Heart right ventricle (tissue), 16 donors: ENCODE measurements around the gene GPSM3. TPM values are rescaled to one million over a fixed set of nuclear protein-coding genes. Genes with fewer than 3 reads are reported as not detected.
"Not testable (repeated sequence)": the region's sequence is repeated elsewhere in the genome, so short reads cannot be mapped to it uniquely, and the experiment has no call there.

ENCODE experiments used
- ATAC-seq, 8 donors: fragments of 200-7000 bp; cut with Tn5 transposase; one replicate each; pipeline ENCODE4 v1.9.1; 2020; ENCODE audit warnings: mild to moderate bottlenecking in 8 of 8, moderate library complexity in 8 of 8, moderate number of reproducible peaks in 1 of 8
- DNase-seq, 2 donors: peaks; one replicate each; pipeline ENCODE4 v3.0.0-alpha.2; 2020
- H3K27ac ChIP-seq, 10 donors: fragments of 200-600 bp; sonication (generic) in 2 of 10; one replicate each; pipeline versions ENCODE4 v1.5.0 to v1.8.0; 2020 to 2022; ENCODE audit warnings: mild to moderate bottlenecking in 3 of 10
- H3K27me3 ChIP-seq, 7 donors: fragments of 200-600 bp; one replicate each; pipeline ENCODE4 v1.8.0; 2021 to 2022; ENCODE audit warnings: mild to moderate bottlenecking in 2 of 7
- H3K36me3 ChIP-seq, 9 donors: fragments of 200-600 bp; sonication (generic) in 1 of 9; one replicate each; pipeline versions ENCODE4 v1.5.0 to v1.8.0; 2020 to 2022; ENCODE audit warnings: mild to moderate bottlenecking in 2 of 9
- H3K4me1 ChIP-seq, 9 donors: fragments of 200-600 bp; sonication (generic) in 1 of 9; one replicate each; pipeline versions ENCODE4 v1.5.0 to v1.8.0; 2020 to 2022; ENCODE audit warnings: mild to moderate bottlenecking in 4 of 9
- H3K4me3 ChIP-seq, 10 donors: fragments of 200-600 bp; sonication (generic) in 2 of 10; one replicate each; pipeline versions ENCODE4 v1.5.0 to v1.8.0; 2020 to 2022; ENCODE audit warnings: mild to moderate bottlenecking in 7 of 10, moderate library complexity in 2 of 10
- H3K9me3 ChIP-seq, 11 donors: fragments of 200-600 bp in 10 of 11; sonication (generic) in 2 of 11; one replicate each; pipeline versions ENCODE4 v1.5.0 to v1.8.0; 2013 to 2022; ENCODE audit warnings: mild to moderate bottlenecking in 2 of 11, control low read depth in 1 of 11, moderate library complexity in 1 of 11
- WGBS, 2 donors: extraction: QIAGEN DNeasy Blood & Tissue Kit; methylation state at CpG; one replicate each; pipeline ENCODE4 v1.1.7; 2013; ENCODE audit warnings: inconsistent platforms in 1 of 2; 5-methylcytosine and 5-hydroxymethylcytosine counted together
- intact Hi-C, 10 donors: fragments of 100-400 bp; cut with DNase I; formaldehyde crosslinking; loops; one replicate each; pipeline versions ENCODE4 v1.11.1 to v1.14.2; 2022
- microRNA-seq, 2 donors: library from miRNA; unstranded; fragments of <30 nt; microRNA quantifications; one replicate each; pipeline ENCODE4 v1.2.0, GENCODE V29; 2021
- polyA plus RNA-seq, 2 donors: library from polyadenylated mRNA; stranded (reverse); fragments of 200-250 nt; gene quantifications; one replicate each; pipeline ENCODE4 v1.2.3, GENCODE V29; 2013
- total RNA-seq, 10 donors: library from RNA; stranded (reverse); fragmentation: NEBNext Ultra II Directional in 3 of 10; extraction: Animal tissue kit (Norgen Biotek cat#: 25700) in 3 of 10; gene quantifications; one replicate each; pipeline versions ENCODE4 v1.2.1 to v1.2.4, GENCODE V29; 2021 to 2023
- TF ChIP-seq, protein P1 (sequence below), 9 donors: fragments of 200-600 bp; sonication (generic) in 2 of 9; IDR thresholded peaks; one replicate each; pipeline versions ENCODE4 v1.5.0 to v1.8.0; 2021 to 2022; ENCODE audit warnings: antibody characterized with exemption in 9 of 9, mild to moderate bottlenecking in 5 of 9, moderate library complexity in 1 of 9
- donor health status: Arrhythmogenic right ventricular cardiomyopathy.
- donor health status: ischemic (EF 13 %, LVEDD 7.1; RV severe dilation, severe dysfunction).
- donor health status: healthy with polysubstance abuse.
- donor health status: DM: no; HTN: yes; CAD: no.
- donor health status: DM: no; HTN: no; CAD: no.
- donor health status: ischemic (EF 25% LVEDD 6.9; RV normal size, moderate dysfunction).
- donor health status: ischemic (EF 25% LVEDD 5.7; RV mildly dilated, moderate dysfunction).
- donor health status: healthy.
- donor health status: DM: yes; HTN: yes; CAD: no.
- donor health status: Ischemic cardiomyopathy.
- donor health status: ischemic (EF 35%, LVEDD 5.7; RV mildly dilated, moderate dysfunction).
- donor health status: nonischemic (EF 11% LVEDD 7.7; RV severe dilation, severe dysfunction).
- donor health status: DM: yes; HTN: yes; CAD: no.
- donor health status: PGD.
- donor health status: ischemic (EF 29% LVEDD 5.4; RV normal size, mild dysfunction).
- donor health status: nonischemic (EF 23%, LVEDD 6.1; RV moderate dilation, normal function).

GPSM3 gene
- total and polyA plus RNA-seq, 12 donors, result 2.4 to 28.0 (median 4.6) TPM

DNA sequence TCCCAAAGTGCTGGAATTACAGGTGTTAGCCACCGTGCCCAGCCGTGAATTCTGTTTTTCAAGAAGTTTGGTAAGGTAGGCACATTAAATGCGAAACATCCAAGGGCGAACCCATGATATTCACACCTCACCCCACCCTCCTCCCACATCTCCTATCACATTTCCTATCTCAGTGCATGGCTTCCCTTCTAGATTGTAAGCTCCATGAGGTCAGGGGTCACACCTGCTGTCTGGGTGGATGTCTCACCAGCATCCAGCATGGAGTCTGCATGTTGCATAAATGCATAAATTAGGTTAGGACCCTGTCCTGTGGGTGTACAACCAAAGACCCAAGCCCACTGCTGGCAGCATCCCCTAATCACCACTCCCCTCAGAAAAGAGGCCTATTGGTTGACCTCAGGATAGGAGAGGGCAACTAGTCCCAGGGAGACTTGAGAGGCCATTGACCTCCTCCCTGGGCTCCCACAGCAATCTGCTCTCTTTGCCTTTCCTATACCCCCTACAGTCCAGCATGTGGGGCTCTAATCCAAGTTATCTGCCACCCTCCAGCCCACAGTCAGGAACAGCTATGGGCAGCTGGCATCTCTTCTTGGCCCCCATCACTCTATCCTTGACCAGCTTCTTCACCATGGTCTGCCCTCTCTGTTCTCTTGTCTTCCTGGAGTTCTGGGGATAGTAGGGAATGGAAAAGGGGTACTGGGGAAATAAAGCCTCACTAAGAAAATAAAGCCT is 44.9 kb downstream of the GPSM3 start:
- intact Hi-C loops, result no loop called here
- TF ChIP-seq, protein P1, sequence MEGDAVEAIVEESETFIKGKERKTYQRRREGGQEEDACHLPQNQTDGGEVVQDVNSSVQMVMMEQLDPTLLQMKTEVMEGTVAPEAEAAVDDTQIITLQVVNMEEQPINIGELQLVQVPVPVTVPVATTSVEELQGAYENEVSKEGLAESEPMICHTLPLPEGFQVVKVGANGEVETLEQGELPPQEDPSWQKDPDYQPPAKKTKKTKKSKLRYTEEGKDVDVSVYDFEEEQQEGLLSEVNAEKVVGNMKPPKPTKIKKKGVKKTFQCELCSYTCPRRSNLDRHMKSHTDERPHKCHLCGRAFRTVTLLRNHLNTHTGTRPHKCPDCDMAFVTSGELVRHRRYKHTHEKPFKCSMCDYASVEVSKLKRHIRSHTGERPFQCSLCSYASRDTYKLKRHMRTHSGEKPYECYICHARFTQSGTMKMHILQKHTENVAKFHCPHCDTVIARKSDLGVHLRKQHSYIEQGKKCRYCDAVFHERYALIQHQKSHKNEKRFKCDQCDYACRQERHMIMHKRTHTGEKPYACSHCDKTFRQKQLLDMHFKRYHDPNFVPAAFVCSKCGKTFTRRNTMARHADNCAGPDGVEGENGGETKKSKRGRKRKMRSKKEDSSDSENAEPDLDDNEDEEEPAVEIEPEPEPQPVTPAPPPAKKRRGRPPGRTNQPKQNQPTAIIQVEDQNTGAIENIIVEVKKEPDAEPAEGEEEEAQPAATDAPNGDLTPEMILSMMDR (IDR thresholded peaks at IDR 0.05), result no peak
- WGBS, 2 donors, result 91 to 96% methylated on average over 4 of the region's 4 CpGs

DNA sequence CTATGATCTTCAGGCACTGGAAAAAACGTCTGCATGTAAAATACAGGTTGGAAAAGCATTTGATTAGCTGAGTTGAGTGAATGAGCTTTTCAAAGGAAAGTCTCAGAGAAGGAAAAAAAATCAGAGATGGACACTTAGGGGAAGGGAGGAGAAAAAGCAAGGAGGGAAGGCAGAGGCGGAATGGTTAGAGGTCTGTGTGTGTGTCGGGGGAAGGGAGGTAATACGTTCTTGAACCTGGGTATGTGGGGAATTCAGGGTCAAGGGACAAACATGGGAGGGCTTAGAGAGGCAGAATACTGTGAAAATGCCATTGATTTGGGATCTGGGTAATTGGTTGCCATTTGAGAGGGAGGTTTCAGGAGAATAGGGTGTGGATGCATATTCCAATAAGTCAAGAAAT is 45.8 kb downstream of the GPSM3 start:
- 29% methylated on average over 4 of the region's 4 CpGs for WGBS, 2 donors
- no peak for ATAC-seq

More for the DNA sequence above, 44.9 kb downstream of the GPSM3 start:
- no peak for ATAC-seq
- peaks cover 0 to 9% (median 0%) of the 10 kb centered on the region in 9 donors for H3K36me3 ChIP-seq
- no peak overlapping the region for H3K27ac ChIP-seq
- no peak for DNase-seq
- H3K4me1 ChIP-seq, result peaks cover 0 to 22% (median 6%) of the 10 kb centered on the region in 9 donors
- H3K9me3 ChIP-seq, result no peaks in the 10 kb centered on the region
- no peak overlapping the region for H3K4me3 ChIP-seq
- peaks cover 0 to 57% (median 8%) of the 10 kb centered on the region in 7 donors for H3K27me3 ChIP-seq

DNA sequence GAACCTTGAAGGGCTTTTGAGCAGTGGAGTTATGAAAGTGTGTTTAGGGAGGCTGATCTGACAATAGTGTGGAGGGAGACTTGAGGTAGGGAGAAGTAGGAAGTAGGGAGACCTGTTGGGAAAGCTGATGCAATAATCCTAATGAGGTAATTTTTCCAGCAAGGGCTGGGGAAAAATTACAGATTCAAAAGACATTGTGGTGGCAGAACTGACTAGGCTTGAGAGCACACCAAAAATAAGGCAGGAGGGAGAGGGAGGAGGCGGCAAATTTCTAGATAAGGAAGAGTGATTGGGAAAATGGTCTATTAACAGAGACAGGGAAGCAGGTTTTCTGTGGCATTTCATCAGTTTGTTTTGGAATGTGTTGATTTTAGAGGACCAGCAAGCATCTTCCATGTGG is 46.2 kb downstream of the GPSM3 start:
- intact Hi-C loops, result no loop called here
- peaks cover 0 to 9% (median 0%) of the 10 kb centered on the region in 9 donors for H3K36me3 ChIP-seq

More for the DNA sequence above, 45.8 kb downstream of the GPSM3 start:
- no peak overlapping the region for H3K27ac ChIP-seq
- peaks cover 0 to 16% (median 0%) of the 10 kb centered on the region in 9 donors for H3K4me1 ChIP-seq
- intact Hi-C loops, result no loop called here
- no peaks in the 10 kb centered on the region for H3K9me3 ChIP-seq
- no peak for DNase-seq
- H3K4me3 ChIP-seq, result no peak overlapping the region
- TF ChIP-seq, protein P1 (IDR thresholded peaks at IDR 0.05), result no peak
- H3K36me3 ChIP-seq, result peaks cover 0 to 9% (median 0%) of the 10 kb centered on the region in 9 donors
- peaks cover 0 to 50% (median 8%) of the 10 kb centered on the region in 7 donors for H3K27me3 ChIP-seq

GRCh38 chr6:32144238-32144637 is 48.2 kb downstream of the GPSM3 start:
- peaks cover 0 to 11% (median 0%) of the 10 kb centered on the region in 9 donors for H3K4me1 ChIP-seq
- DNase-seq, H3K4me3 ChIP-seq, intact Hi-C loops, H3K27ac ChIP-seq, H3K36me3 ChIP-seq, ATAC-seq, H3K9me3 ChIP-seq: not testable (repeated sequence)
- 82 to 83% methylated on average over 7 of the region's 7 CpGs for WGBS, 2 donors
- H3K27me3 ChIP-seq, result peaks cover 0 to 28% (median 5%) of the 10 kb centered on the region in 7 donors

More for the DNA sequence above, 46.2 kb downstream of the GPSM3 start:
- DNase-seq (no peak), ATAC-seq (no peak)
- Histone ChIP-seq H3K9me3 (no peaks in the 10 kb centered on the region), H3K27ac (no peak overlapping the region), H3K4me3 (no peak overlapping the region), H3K4me1 (peaks cover 0 to 14% (median 0%) of the 10 kb centered on the region in 9 donors), H3K27me3 (peaks cover 0 to 48% (median 8%) of the 10 kb centered on the region in 7 donors)
- TF ChIP-seq, protein P1 (IDR thresholded peaks at IDR 0.05), result no peak
- 64 to 77% methylated on average over 1 of the region's 1 CpG for WGBS, 2 donors

Small RNA genes within 50 kb of the gene (microRNA-seq; reads per million reads assigned to microRNA genes)
- 2.4 to 2.6 reads per million in 2 donors for gene MIR6721
- gene MIR6833, result 0 reads per million in 2 donors

Other genes with a start within 250 kb of the GPSM3 start
- gene CFB, start 246.5 kb downstream of the GPSM3 start, total RNA-seq, result 10 to 100 TPM in 1 of 10 donors, 1 to 10 TPM in 9; 2.8 to 24.4 (median 4.7) TPM
- gene CFB, start 246.5 kb downstream of the GPSM3 start, polyA plus RNA-seq, result 10 to 100 TPM in 1 of 2 donors, 1 to 10 TPM in 1; 6.6 to 15.8 TPM
- 10 to 100 TPM; 38.2 to 52.8 (median 45.7) TPM for gene NELFE, start 233.7 kb downstream of the GPSM3 start, total RNA-seq
- 10 to 100 TPM; 36.5 to 70.4 TPM for gene NELFE, start 233.7 kb downstream of the GPSM3 start, polyA plus RNA-seq
- gene SKIC2, start 233.5 kb downstream of the GPSM3 start, total RNA-seq, result 10 to 100 TPM; 21.8 to 45.5 (median 32.2) TPM
- 10 to 100 TPM; 37.8 to 67.4 TPM for gene SKIC2, start 233.5 kb downstream of the GPSM3 start, polyA plus RNA-seq
- 10 to 100 TPM in 8 of 10 donors, 1 to 10 TPM in 2; 8.4 to 15.7 (median 13.2) TPM for gene DXO, start 220.5 kb downstream of the GPSM3 start, total RNA-seq
- 10 to 100 TPM; 13.6 to 23.4 TPM for gene DXO, start 220.5 kb downstream of the GPSM3 start, polyA plus RNA-seq
- gene C4A, start 210.6 kb downstream of the GPSM3 start, total RNA-seq, result 100 to 1,000 TPM in 2 of 10 donors, 10 to 100 TPM in 8; 35.4 to 367 (median 60.7) TPM
- gene C4A, start 210.6 kb downstream of the GPSM3 start, polyA plus RNA-seq, result 10 to 100 TPM; 30.1 to 36.9 TPM
- gene C4B, start 177.8 kb downstream of the GPSM3 start, total RNA-seq, result 100 to 1,000 TPM in 2 of 10 donors, 10 to 100 TPM in 8; 32.6 to 357 (median 60.3) TPM
- 10 to 100 TPM; 33.8 to 72.6 TPM for gene C4B, start 177.8 kb downstream of the GPSM3 start, polyA plus RNA-seq
- gene CYP21A2, start 154.2 kb downstream of the GPSM3 start, total RNA-seq, result 1 to 10 TPM in 2 of 10 donors, under 1 TPM in 3, not detected in 5; 0.26 to 1.9 (median 0.62) TPM
- gene CYP21A2, start 154.2 kb downstream of the GPSM3 start, polyA plus RNA-seq, result under 1 TPM; 0.19 to 0.73 TPM
- 100 to 1,000 TPM in 1 of 10 donors, 10 to 100 TPM in 9; 36.2 to 123 (median 61.4) TPM for gene TNXB, start 83.3 kb downstream of the GPSM3 start, total RNA-seq
- gene TNXB, start 83.3 kb downstream of the GPSM3 start, polyA plus RNA-seq, result 10 to 100 TPM; 49.0 to 96.7 TPM
- 10 to 100 TPM; 20.1 to 44.4 (median 29.4) TPM for gene ATF6B, start 64.4 kb downstream of the GPSM3 start, total RNA-seq
- gene ATF6B, start 64.4 kb downstream of the GPSM3 start, polyA plus RNA-seq, result 10 to 100 TPM; 23.4 to 47.0 TPM
- 1 to 10 TPM in 8 of 10 donors, under 1 TPM in 2; 0.72 to 3.4 (median 2.2) TPM for gene FKBPL, start 62.4 kb downstream of the GPSM3 start, total RNA-seq
- gene FKBPL, start 62.4 kb downstream of the GPSM3 start, polyA plus RNA-seq, result 1 to 10 TPM; 3.4 to 7.2 TPM
- 1 to 10 TPM in 3 of 10 donors, under 1 TPM in 7; 0.17 to 1.4 (median 0.49) TPM for gene PRRT1, start 40.7 kb downstream of the GPSM3 start, total RNA-seq
- 1 to 10 TPM; 1.1 to 2.9 TPM for gene PRRT1, start 40.7 kb downstream of the GPSM3 start, polyA plus RNA-seq
- 10 to 100 TPM; 18.0 to 31.8 (median 23.7) TPM for gene PPT2, start 38.5 kb downstream of the GPSM3 start, total RNA-seq
- 10 to 100 TPM; 16.8 to 17.6 TPM for gene PPT2, start 38.5 kb downstream of the GPSM3 start, polyA plus RNA-seq
- 10 to 100 TPM in 1 of 10 donors, 1 to 10 TPM in 9; 6.8 to 11.3 (median 8.4) TPM for gene EGFL8, start 28.0 kb downstream of the GPSM3 start, total RNA-seq
- 10 to 100 TPM in 1 of 2 donors, 1 to 10 TPM in 1; 6.7 to 32.8 TPM for gene EGFL8, start 28.0 kb downstream of the GPSM3 start, polyA plus RNA-seq
- gene AGPAT1, start 16.6 kb downstream of the GPSM3 start, total RNA-seq, result 10 to 100 TPM; 39.0 to 63.1 (median 47.4) TPM
- 10 to 100 TPM; 50.8 to 56.3 TPM for gene AGPAT1, start 16.6 kb downstream of the GPSM3 start, polyA plus RNA-seq
- 100 to 1,000 TPM in 1 of 10 donors, 10 to 100 TPM in 9; 75.5 to 122 (median 82.7) TPM for gene RNF5, start 14.2 kb downstream of the GPSM3 start, total RNA-seq
- 100 to 1,000 TPM in 1 of 2 donors, 10 to 100 TPM in 1; 53.0 to 132 TPM for gene RNF5, start 14.2 kb downstream of the GPSM3 start, polyA plus RNA-seq
- 1 to 10 TPM in 9 of 10 donors, under 1 TPM in 1; 0.75 to 5.1 (median 2.9) TPM for gene AGER, start 8.4 kb downstream of the GPSM3 start, total RNA-seq
- 1 to 10 TPM; 3.1 to 5.5 TPM for gene AGER, start 8.4 kb downstream of the GPSM3 start, polyA plus RNA-seq
- gene PBX2, start 2.4 kb downstream of the GPSM3 start, total RNA-seq, result 10 to 100 TPM; 32.8 to 50.9 (median 44.1) TPM
- 10 to 100 TPM; 25.6 to 55.4 TPM for gene PBX2, start 2.4 kb downstream of the GPSM3 start, polyA plus RNA-seq
- 10 to 100 TPM; 17.4 to 46.3 (median 23.3) TPM for gene NOTCH4, start 31.4 kb upstream of the GPSM3 start, total RNA-seq
- gene NOTCH4, start 31.4 kb upstream of the GPSM3 start, polyA plus RNA-seq, result 100 to 1,000 TPM in 1 of 2 donors, 10 to 100 TPM in 1; 33.0 to 123 TPM
- not detected for gene TSBP1, start 179.3 kb upstream of the GPSM3 start, total RNA-seq
- not detected for gene TSBP1, start 179.3 kb upstream of the GPSM3 start, polyA plus RNA-seq
- not detected for gene BTNL2, start 214.5 kb upstream of the GPSM3 start, total RNA-seq
- gene BTNL2, start 214.5 kb upstream of the GPSM3 start, polyA plus RNA-seq, result not detected
- gene HLA-DRA, start 247.2 kb upstream of the GPSM3 start, total RNA-seq, result 100 to 1,000 TPM in 4 of 10 donors, 10 to 100 TPM in 6; 32.0 to 846 (median 94.7) TPM
- gene HLA-DRA, start 247.2 kb upstream of the GPSM3 start, polyA plus RNA-seq, result 10 to 100 TPM; 49.7 to 93.5 TPM